Kidney epithelial cell (primary cell): Measurements from ENCODE around the gene PKD1. TPM values are rescaled to one million over a fixed set of nuclear protein-coding genes. Genes with fewer than 3 reads are reported as not detected.
"Not testable (repeated sequence)": the region's sequence is repeated elsewhere in the genome, so short reads cannot be mapped to it uniquely, and the experiment has no call there.

ENCODE experiments used
- DNase-seq: peaks from one replicate; pipeline ENCODE4 v3.0.0-alpha.2; 2010; ENCODE audit warnings: low read depth
- H3K27me3 ChIP-seq: 2 replicates; pipeline ENCODE4 v1.6.0; 2011; ENCODE audit warnings: low read length; ENCODE audit not compliant: control insufficient read depth, insufficient read depth
- H3K36me3 ChIP-seq: 2 replicates; pipeline ENCODE4 v1.5.1; 2011; ENCODE audit warnings: low read length; ENCODE audit not compliant: control insufficient read depth, insufficient read depth
- H3K4me3 ChIP-seq: 2 replicates; pipeline ENCODE4 v1.5.1; 2011; ENCODE audit warnings: low read depth, mild to moderate bottlenecking, control low read depth, low read length
- CTCF ChIP-seq: IDR thresholded peaks from 2 replicates; pipeline ENCODE4 v1.5.1; 2011; ENCODE audit warnings: mild to moderate bottlenecking, moderate library complexity, low read length, control low read depth, inconsistent platforms; ENCODE audit not compliant: insufficient read depth, poor library complexity, severe bottlenecking
- total RNA-seq: library from RNA; depleted of rRNA; stranded (reverse); fragments of >200 nt; gene quantifications from 2 replicates; pipeline ENCODE4 v1.2.3, GENCODE V29; 2015

The PKD1 gene
- total RNA-seq, 1 donor from 2014 or later: 85.6 TPM

- no peaks in the 10 kb centered on the region for H3K36me3 ChIP-seq
- DNase-seq: no peak
- no peak for TF ChIP-seq CTCF
- H3K27me3 ChIP-seq: peaks cover 3% of the 10 kb centered on the region
- no peak overlapping the region for H3K4me3 ChIP-seq
Measured at GRCh38 chr16:2145843-2146242, 10.1 kb upstream of the PKD1 start.

DNA sequence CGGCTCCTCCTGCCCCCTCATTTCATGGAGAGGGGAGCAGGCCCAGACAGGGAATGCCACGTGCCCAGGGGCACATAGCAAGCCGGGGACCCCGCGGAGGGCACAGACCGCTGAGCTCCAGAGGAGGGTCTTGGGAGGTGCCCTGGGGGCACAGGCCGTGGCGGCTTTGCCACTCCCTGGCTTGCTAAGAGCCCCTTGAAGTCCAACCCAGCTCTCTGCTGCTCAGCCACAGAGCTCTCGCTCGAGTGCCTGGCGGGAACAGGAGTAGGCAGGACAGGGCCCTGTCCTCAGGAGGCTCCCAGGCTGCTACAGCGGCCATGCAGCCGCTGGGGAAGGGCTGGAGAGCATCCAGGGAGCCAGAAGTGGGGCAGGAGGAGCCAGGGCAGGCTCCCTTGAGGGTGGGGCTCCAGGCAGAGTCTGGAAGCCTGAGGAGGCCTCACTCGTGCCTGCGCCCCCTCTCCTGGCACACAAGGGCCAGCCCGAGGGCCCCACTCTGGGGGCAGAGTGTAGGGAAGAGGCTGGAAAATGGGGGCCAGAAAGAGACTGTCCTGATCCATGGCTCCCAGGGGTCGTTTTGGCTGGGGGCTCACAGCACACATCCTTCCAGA lies 8.3 kb upstream of the PKD1 start:
- TF ChIP-seq CTCF: no peak
- no peak for DNase-seq
- Histone ChIP-seq H3K27me3 (peaks cover 3% of the 10 kb centered on the region), H3K36me3 (no peaks in the 10 kb centered on the region), H3K4me3 (no peak overlapping the region)

DNA sequence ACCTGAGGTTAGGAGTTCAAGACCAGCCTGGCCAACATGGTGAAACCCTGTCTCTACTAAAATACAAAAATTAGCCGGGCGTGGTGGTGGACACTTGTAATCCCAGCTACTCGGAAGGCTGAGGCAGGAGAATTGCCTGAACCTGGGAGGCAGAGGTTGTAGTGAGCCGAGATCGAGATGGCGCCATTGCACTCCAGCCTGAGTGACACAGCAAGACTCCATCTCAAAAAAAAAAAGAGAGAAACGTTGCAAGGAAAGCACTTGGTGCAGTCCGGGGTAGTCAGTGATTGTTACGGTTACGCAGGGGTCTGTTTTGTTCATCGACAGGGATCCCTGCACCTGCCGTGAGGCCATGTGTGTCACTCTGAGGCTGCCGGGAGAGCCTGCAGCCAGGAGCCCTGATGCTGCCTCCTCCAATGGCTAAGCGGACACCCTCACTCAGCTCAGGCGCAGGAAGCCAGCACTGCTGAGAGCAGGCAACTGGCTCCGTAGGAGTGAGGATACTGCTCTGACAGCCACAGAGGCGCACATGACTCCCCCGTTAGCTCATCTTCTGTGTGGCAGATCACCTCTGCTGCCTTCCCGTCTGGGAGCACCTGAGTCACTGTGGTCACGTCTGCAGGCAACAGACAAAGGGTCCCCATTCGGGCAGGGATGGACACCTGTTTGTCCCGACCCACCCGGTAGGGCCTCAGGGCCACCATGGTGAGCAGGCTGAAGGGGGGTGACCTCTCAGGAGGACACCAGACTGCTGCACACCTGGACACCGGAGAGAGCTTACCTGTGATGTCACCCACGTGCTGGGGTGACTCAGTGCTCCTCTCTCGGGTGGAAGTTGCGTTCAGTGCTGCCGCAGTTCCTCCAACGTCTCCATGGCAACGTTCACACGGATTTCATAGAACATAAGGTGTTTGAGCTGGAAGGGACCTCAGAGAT lies 7.5 kb upstream of the PKD1 start:
- no peaks in the 10 kb centered on the region for H3K36me3 ChIP-seq
- DNase-seq: no peak
- no peak for TF ChIP-seq CTCF
- H3K4me3 ChIP-seq: no peak overlapping the region
- H3K27me3 ChIP-seq: peaks cover 3% of the 10 kb centered on the region

GRCh38 chr16:2135071-2135470 lies 627 bp downstream of the PKD1 start:
- not testable (repeated sequence) for H3K36me3 ChIP-seq, DNase-seq, H3K27me3 ChIP-seq
- H3K4me3 ChIP-seq: peak overlapping the region; percentile 45

DNA sequence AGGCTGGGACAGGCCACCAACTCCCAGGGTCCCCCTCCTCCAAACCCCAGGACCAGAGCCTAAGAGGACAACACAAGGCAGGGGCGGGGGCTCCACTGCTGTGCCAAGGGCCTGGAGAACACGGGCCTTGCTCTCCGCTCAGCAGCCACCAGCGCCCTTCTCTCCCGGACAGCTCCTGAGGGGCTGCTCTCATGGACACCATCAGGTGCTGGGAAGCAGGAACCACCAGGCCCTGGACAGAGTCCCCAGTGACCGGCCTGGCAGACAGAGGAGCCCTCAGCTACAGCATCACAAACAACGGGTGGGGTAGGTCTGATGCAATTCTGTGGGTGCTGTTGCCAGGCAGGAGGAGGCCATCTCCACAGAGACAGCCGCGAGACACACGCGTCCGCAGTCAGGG lies 1.9 kb downstream of the PKD1 start:
- H3K36me3 ChIP-seq: not testable (repeated sequence)

GRCh38 chr16:2129890-2130447 lies 5.7 kb downstream of the PKD1 start:
- not testable (repeated sequence) for DNase-seq, H3K36me3 ChIP-seq, H3K27me3 ChIP-seq, H3K4me3 ChIP-seq

More for the DNA sequence above, 1.9 kb downstream of the PKD1 start:
- H3K4me3 ChIP-seq, H3K27me3 ChIP-seq, DNase-seq: not testable (repeated sequence)

DNA sequence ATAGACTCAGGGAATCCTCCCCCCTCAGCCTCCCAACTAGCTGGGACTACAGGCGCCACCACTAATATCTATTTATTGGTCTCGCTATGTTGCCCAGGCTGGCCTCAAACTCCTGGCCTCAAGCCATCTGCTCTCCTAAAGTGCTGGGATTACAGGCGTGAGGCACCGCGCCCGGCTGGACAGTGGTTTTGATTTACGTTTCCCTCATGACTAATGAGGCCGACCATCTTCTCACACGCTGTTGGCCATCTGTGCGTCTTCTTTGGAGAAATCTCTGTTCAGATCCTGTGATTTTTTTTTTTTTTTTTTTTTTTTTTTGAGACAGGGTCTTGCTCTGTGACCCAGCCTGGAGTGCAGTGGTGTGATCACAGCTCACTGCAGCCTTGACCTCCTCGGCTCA lies 6.4 kb downstream of the PKD1 start:
- not testable (repeated sequence) for H3K27me3 ChIP-seq, H3K4me3 ChIP-seq, H3K36me3 ChIP-seq, DNase-seq

- not testable (repeated sequence) for H3K4me3 ChIP-seq, DNase-seq, H3K36me3 ChIP-seq, H3K27me3 ChIP-seq
Measured at GRCh38 chr16:2127630-2128280, 7.9 kb downstream of the PKD1 start.

DNA sequence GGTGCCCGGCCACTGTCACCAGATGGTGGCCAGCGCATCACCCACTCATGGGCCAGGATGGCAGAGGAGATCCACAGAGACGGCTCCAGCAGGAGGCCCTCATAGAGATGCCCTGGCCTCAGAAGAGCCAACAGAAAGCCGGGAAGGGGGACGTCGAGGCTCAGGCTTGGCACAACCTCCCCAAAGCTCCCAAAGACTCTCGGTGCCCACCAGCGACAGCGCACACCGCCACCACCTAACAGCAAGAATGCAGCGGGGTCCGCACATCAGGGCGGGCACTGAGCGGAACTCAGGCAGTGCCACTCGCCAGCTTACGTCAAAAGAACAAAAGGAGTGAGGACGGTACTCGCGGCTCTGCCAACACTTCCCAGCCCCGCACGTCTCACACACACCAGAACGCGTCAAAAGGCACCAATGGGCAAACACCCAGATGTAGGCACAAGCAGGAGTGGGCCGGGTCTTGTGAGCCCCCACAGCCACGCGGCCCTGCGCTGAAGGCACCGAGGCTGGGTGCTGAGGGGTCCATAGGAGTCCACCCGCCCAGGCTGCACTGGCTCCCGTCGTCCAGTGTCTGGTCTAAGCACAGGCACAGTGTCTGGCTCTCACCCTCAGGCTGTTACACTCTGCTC lies 8.7 kb downstream of the PKD1 start:
- not testable (repeated sequence) for H3K36me3 ChIP-seq, DNase-seq

DNA sequence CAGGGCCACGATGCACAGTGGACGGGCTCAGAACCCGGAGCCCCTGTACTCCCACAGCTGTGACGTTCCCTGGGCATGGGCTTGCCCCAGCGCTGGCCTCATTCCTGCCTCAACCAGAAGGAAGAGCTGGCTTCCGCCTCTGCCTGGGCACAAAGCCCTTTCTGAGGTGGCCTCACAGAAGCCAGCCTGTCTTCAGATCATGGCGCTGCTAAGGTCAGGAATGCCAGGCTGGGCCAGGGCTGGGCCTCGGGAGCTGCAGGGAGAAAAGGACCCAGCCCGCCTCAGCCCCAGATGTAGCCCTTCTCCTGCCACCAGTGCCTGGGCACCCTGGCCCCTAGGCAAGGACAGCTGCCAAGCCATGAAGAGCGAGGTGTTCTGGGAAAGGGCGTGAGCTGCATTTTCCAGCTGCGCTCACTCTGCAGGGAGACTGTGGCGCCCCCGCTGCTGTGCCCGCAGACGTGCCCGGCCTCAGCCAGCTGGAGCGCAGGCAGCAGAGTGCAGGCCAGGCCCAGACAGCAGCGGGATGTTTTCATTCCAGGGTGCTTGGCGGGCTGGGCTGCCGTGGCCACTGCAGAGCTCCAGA lies 9.4 kb downstream of the PKD1 start:
- not testable (repeated sequence) for H3K36me3 ChIP-seq, H3K4me3 ChIP-seq, H3K27me3 ChIP-seq, DNase-seq

More for the DNA sequence above, 8.7 kb downstream of the PKD1 start:
- not testable (repeated sequence) for H3K27me3 ChIP-seq, H3K4me3 ChIP-seq
